NCI-H2107 (cell line): ENCODE measurements around the gene PATJ.
"Not testable (repeated sequence)": the region's sequence is repeated elsewhere in the genome, so short reads cannot be mapped to it uniquely, and the experiment has no call there.

Experiments
- DNase-seq: peaks from one replicate; lab custom pipeline; 2025; lab: John Stamatoyannopoulos, UW

The PATJ gene

DNA sequence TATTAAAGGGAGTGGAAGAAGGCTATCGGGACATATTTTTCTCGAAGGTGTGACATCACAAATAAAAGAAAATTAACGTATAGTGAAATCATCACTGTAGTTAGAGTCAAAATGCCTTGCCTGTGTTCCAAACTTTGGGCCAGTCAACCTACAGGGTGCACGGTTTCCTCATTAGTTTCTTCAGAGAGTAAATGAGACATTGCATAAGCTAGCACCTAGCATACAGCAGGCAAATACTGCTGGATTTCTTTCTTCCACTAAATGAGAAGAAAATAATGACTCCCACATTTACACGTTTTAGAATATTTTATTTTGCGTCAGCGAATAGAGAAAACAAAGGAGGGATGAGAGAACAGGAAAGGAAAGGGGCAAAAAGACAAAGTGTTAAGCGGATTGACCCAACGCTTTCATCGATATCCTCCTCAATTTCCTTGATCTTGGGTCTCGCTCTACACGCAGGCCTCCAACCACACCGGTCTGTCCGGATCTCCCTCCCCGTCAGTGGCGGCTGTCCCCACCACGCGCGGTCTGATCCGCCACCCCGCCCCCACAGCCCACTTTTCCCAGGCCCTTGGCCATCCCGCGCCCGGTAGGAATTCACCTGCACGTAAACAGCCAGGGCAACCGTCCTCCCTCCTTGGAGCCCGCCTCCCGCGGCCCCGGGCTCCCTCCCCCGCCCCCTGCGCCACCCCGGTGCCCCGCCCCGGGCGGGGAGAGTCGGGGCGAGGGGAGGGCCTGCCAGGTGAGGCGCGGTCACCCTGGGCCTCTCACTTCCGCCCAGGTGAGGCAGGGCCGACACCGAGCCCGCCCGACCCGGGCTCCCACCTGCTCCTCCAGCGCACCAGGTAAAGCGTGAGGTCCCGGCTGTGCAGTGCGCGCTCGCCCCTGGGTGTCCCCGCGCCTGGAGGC is at the start of gene PATJ:
PATJ (plus strand) TSS at position 770 of the 909 bp plus-strand sequence. CDS start 20,413 bp downstream, outside the sequence.
- DNase-seq, result peak; percentile 71

GRCh38 chr1:61699911-61700851 is 42.1 kb upstream of the PATJ start:
- no peak for DNase-seq

DNA sequence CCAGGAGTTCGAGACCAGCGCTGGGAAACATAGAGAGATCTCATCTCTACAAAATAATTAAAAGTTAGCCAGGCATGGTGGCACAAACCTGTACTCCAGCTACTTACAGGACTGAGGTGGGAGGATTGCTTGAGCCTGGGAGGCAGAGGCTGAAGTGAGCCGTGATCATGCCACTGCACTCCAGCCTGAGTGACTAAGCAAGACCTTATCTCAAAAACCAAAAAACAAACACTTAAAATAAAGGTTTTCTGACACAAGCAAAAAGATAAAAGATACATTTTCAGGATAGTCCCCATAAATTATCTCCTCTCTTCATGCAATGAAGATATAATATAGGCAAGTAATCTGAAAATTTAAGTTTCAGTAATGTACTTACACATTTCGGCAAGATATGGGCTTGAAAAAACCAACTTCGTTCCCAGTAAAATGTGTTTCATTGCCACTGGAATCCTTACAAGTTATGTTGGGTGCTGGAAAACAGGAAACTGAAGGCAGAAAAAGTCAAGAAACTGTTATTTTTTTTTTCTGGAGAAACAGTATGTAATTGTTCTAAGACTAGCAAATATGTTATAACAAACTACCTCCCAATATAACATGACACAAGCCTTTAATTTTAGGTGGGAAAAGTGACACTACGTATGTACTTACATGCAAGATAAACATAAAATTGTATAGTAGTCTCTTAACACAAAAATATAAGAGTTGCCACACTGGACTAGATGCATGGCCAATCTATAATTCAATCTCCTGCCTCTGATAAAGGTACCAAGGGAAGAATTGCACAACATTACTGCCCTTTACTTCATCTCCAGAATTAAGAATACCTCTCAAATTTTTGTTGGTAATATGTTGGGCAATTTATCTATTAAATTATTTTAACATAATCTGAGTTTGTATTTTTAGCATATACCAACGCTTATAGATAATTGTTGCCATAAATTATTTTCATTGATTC is 33.0 kb upstream of the PATJ start:
- DNase-seq, result no peak

DNA sequence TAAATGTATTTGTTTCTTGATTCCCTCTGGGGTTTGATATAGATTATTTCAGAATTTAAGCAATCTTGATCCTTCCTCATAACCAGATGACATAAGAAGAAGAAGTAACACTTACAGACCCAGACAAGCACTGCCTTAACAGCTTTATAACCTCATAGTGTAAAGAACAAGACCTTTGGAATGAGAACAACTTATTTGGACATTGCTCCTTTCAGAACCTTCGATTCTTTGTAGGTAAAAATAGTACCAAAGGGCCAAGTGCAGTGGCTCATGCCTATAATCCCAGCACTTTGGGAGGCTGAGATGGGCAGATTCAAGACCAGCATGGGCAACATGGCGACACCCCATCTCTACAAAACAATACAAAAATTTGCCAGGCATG is 32.4 kb upstream of the PATJ start:
- no peak for DNase-seq

GRCh38 chr1:61711257-61711656 is 31.0 kb upstream of the PATJ start:
- DNase-seq, result not testable (repeated sequence)

DNA sequence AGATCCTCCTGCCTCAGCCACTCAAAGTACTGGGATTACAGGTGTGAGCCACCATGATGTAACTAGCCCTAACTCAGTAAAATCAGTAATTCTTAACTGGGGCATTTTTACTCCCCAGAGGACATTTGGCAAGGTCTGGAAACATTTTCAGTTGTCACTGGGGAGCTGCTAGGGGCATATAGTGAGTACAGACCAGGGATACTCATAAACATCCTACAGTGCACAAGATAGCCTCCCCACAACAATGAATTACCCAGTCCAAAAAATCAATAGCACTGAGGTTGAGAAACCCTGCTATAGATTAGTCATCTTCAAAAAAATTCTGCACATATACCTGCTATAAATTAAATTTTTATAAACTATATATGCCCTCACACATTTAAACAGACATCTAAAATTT is 30.3 kb upstream of the PATJ start:
- DNase-seq, result no peak

DNA sequence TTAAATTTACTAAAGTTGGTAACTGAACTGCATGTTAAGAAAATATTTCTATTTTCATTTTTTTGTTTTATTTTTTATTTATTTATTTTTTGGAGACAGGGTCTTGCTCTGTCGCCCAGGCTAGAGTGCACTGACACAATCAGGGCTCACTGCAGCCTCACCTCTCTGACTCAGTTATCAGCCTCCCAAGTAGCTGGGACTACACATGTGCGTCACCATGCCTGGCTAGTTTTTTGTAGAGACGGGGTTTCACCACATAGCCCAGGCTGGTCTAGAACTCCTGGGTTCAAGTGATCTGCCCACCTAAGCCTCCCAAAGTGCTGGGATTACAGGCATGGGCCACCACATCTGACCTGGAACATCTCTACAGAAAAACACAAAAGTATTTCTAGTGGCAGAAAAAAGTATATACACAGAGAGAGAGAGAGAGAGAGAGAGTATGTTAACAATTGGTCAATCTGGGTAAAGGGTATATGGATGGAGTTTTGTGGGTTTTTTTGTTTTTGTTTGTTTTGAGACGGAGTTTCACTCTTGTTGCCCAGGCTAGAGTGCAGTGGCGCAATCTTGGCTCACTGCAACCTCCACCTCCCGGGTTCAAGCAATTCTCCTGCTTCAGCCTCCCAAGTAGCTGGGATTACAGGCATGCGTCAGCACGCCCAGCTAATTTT is 23.1 kb upstream of the PATJ start:
- DNase-seq, result not testable (repeated sequence)

DNA sequence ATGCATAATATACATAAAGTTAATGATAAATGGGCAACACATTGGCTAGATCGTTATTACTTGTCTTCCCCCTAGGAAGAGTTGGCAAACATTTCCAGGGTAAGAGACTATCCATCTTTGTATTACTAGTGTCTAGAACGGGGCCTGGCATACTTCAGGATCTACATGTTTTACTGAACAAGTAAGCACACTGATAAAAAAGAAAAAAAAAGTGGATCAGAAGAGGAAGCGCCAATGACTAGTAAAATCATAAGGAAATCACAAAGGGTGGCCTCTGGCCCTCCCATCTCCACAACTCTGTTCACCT is 17.8 kb upstream of the PATJ start:
- no peak for DNase-seq

DNA sequence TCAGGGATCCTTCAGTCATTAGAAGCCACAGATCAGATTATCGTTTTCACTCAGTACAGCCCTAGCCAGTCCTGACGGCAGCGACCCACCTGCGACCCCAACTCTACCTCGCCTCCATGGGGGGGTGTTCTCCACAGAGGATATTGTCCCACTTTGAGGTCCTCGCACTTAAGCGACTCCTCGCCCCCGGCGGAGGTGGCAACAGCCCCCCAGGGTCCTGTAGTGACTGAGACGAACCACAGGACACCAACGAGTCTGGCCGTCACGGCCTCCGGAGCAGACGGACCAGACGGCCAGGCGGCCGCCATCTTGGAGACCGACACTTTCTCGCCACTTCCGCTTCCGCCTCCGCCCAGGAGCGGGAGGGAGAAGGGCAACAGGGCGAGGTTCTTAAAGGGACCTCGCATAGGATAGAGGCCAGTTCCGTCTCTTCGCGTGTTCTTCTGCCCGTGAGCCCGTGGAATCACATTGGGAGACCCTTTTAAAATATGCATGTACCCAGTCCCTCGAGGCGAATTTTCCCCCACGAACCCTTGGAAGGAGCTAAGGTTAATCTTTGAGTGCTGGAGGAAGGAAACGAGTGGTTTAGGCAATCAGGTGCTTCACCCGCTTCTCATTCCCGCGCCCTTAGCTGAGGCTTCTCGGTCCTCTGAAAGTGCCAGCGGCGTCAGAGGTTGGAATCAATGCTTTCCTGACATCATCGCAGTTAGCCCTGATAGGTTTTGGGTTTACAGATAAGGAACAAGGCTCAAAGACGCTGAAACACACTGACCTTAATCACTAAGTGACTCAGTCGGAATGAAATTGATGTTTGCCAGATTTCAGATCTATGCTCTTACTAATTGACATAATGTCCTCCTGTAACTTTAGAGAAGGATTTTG is 17.2 kb upstream of the PATJ start, which contains the start of gene TM2D1:
TM2D1 (minus strand) TSS at position 329 of the 882 bp plus-strand sequence; CDS start at position 308, 21 bp downstream.
- DNase-seq, result peak; percentile 93

- DNase-seq, result no peak
These were observed 14.7 kb upstream of the PATJ start for GRCh38 chr1:61727544-61727943.

DNA sequence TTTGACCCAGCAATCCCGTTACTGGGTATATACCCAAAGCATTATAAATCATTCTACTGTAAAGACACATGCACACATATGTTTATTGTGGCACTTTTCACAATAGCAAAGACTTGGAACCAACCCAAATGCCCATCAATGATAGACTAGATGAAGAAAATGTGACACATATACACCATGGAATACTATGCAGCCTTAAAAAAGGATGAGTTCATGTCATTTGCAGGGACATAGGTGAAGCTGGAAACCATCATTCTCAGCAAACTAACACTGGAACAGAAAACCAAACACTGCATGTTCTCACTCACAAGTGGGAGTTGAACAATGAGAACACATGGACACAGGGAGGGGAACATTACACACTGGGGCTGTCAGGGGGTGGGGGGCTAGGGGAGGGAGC is 11.6 kb upstream of the PATJ start:
- not testable (repeated sequence) for DNase-seq

DNA sequence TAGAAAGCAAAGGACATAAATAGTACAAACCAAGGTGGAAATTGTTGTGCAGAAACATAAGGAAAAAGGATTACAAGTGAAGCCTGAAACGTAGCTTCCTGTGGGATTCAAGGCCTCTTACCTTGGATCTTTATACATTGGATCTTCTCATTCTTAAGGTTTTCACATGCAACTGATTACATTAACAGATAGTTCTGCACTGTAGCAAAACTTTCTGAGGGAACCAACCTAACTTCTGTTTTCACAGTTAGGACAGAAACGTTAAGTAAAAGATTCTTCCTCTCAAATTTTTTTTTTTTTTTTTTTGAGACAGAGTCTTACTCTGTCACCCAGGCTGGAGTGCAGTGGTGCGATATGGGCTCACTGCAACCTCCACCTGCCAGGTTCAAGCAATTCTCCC is 9.6 kb upstream of the PATJ start:
- DNase-seq, result no peak

DNA sequence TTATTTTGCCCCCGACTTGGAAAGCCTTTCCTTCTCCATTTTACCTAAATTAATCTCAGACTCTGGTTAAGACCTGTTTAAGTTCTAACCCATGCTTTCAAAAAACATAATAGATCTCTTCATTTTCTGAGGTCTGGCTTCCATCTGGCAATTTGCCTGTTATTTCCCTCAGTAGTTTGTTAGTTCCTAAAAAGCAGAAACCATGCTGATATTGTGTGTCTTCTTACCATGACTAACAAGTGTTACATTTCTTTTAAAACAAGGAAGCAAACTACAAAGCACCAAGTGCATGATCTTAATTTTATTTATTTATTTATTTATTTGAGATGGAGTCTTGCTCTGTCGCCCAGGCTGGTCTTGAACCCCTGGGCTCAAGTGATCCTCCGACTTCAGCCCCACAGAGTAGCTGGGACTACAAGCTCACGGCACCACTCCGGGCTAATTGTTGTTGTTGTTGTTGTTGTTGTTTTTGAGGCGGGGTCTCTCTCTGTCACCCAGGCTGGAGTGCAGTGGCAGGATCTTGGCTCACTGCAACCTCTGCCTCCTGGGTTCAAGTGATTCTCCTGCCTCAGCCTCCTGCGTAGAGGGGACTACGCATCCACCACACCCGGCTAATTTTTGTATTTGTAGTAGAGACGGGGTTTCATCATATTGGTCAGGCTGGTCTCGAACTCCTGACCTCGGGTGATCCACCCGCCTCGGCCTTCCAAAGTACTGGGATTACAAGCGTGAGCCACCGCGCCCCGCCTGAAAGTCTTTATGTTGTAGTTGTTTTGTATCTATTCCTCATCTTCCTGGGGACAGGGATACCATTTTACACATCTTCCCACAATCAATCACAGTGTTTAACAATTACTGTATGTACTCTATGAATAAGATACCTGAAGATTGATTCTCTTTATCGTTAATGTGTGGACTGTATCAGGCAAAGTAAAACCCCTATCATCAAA is 1.3 kb upstream of the PATJ start:
- DNase-seq, result no peak

DNA sequence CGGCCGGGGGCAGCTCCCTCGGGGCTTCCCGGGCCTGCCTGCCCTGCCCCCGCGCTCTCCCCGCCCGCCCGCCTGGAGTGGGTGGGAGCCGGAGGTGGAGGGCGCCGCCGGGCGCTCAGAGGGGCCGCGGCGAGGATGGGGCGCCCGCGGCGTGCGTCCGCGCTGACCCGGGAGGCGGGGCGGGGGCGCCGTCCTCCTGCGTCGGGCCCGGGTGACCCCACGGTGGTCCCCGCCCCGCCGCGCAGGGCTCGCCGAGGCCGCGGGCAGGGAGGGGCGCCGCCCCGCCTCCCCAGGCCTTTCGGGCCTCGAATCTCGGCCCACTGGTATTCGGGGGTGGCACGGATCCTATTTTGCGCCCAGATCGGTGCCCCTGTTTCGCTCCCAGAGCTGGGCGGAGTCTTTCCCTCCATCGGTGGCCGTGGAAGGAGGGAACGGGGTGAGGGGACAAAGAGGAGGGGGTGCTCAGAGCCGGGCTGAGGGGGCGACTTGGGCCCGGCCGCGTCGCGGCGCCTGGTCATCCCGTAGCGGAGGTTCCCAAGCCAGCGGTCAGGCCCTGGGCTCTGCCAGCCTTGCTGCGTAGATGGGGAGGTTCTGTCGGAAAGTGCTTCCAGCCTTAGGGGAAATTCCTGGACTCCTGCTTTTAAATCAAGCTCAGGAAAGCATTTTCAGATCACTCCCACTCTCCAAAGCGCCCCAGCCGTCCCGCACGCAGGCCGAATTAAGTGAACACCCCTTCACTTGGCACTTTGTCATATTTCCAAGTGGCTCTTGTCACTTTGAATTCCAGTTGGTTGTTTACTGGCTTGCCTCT is 545 bp downstream of the PATJ start:
- peak; percentile 57 for DNase-seq

DNA sequence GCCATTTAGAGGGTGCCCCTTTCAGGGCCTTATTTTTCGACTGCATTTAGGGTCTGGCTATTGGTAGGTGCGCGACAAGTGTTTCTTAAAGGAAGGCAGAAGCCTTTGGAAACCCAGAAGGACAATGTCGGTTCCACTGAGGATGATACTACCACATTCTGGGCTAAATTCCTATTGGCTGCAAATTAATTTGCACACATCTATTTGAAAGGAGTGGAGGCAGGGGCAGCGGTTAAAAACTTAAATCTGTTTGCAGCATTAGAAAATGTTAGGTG is 1.1 kb downstream of the PATJ start:
- no peak for DNase-seq

GRCh38 chr1:61743716-61744580 is 1.7 kb downstream of the PATJ start:
- DNase-seq, result no peak

- no peak for DNase-seq
These were observed 4.5 kb downstream of the PATJ start for GRCh38 chr1:61746813-61747212.
